HCT116 (cell line): ENCODE data around the gene ZNF202. TPM values are rescaled to one million over a fixed set of nuclear protein-coding genes. Genes with fewer than 3 reads are reported as not detected.

Experiments
- ATAC-seq: fragments of 200-7000 bp; cut with Tn5 transposase; 2 replicates; pipeline ENCODE4 v1.9.1; 2020; ENCODE audit warnings: mild to moderate bottlenecking, moderate library complexity
- BruUV-seq: library from RNA; stranded (reverse); fragments of 400-500 nt; replicated peaks from 2 replicates; lab custom pipeline; 2021; lab: Mats Ljungman, UMichigan
- CTCF ChIA-PET: fragments of 300-600 bp; sonication (Branson Sonifier 250); formaldehyde crosslinking; loops from one replicate; lab custom pipeline; 2021; ENCODE audit warnings: antibody characterized with exemption; lab: Charles Lee
- POLR2A ChIA-PET: fragments of 300-600, 350-600 bp; sonication (Branson Sonifier 250); formaldehyde crosslinking; loops from one replicate; lab custom pipeline; 2021; ENCODE audit warnings: antibody characterized with exemption; lab: Charles Lee
- RAD21 ChIA-PET, 2 experiments: fragments of 300-600 bp; sonication (Branson Sonifier 250); formaldehyde crosslinking; loops; one replicate each; lab custom pipeline; 2023; ENCODE audit warnings: low total read pairs in 2 of 2; ENCODE audit not compliant: uncharacterized antibody in 2 of 2, unreplicated experiment in 2 of 2, low non-redundant PET in 1 of 2; lab: Charles Lee
- DNase-seq: peaks from one replicate; pipeline ENCODE4 v3.0.0-alpha.2; 2010; ENCODE audit warnings: low read depth, low spot score
- H2AFZ ChIP-seq: fragments of 200-600 bp; shearing (Covaris generic), sonication (generic); 2 replicates; pipeline ENCODE4 v1.6.1; 2017; ENCODE audit warnings: low read depth, mixed run types, mixed read lengths, antibody characterized with exemption, low read length; ENCODE audit not compliant: poor library complexity, severe bottlenecking
- H3K27ac ChIP-seq: 2 replicates; pipeline ENCODE4 v1.5.1; 2012; ENCODE audit warnings: low read depth, low read length
- H3K27me3 ChIP-seq: fragments of 200-600 bp; sonication (generic); 2 replicates; pipeline ENCODE4 v1.6.1; 2016; ENCODE audit warnings: mixed run types, low read length, mixed read lengths; ENCODE audit not compliant: insufficient read depth
- H3K36me3 ChIP-seq, 2 experiments: fragments of 200-500 bp in 1 of 2; fragments of 200-600 bp in 1 of 2; sonication (Bioruptor generic) in 1 of 2; sonication (generic) in 1 of 2; 2 replicates each; pipeline versions ENCODE4 v1.5.1 to v1.6.1; 2014 to 2016; ENCODE audit warnings: low read length in 2 of 2, inconsistent platforms in 1 of 2, mixed read lengths in 1 of 2, mixed run types in 1 of 2; ENCODE audit not compliant: insufficient read depth in 2 of 2, control insufficient read depth in 1 of 2
- H3K4me1 ChIP-seq, 2 experiments: fragments of 200-600 bp in 1 of 2; sonication (generic) in 1 of 2; 2 replicates each; pipeline versions ENCODE4 v1.5.1 to v1.6.1; 2012 to 2017; ENCODE audit warnings: low read length in 2 of 2, inconsistent platforms in 1 of 2, mild to moderate bottlenecking in 1 of 2, mixed read lengths in 1 of 2, mixed run types in 1 of 2, moderate library complexity in 1 of 2; ENCODE audit not compliant: insufficient read depth in 2 of 2, control insufficient read depth in 1 of 2
- H3K4me2 ChIP-seq: fragments of 200-600 bp; sonication (generic); 2 replicates; pipeline ENCODE4 v1.6.1; 2017; ENCODE audit warnings: mixed run types, low read length, mixed read lengths
- H3K4me3 ChIP-seq, 2 experiments: fragments of 200-600 bp in 1 of 2; sonication (generic) in 1 of 2; replicated peaks in 1 of 2; 2 replicates each; pipeline ENCODE4 v1.5.1; 2011 to 2016; ENCODE audit warnings: low read length in 2 of 2, control low read depth in 1 of 2, low read depth in 1 of 2, mild to moderate bottlenecking in 1 of 2, mixed read lengths in 1 of 2, mixed run types in 1 of 2
- H3K79me2 ChIP-seq: fragments of 200-600 bp; sonication (generic); 2 replicates; pipeline ENCODE4 v1.6.1; 2017; ENCODE audit warnings: mild to moderate bottlenecking, mixed run types, low read length, moderate library complexity, mixed read lengths; ENCODE audit not compliant: insufficient read depth
- H3K9ac ChIP-seq: fragments of 200-600 bp; sonication (generic); 2 replicates; pipeline ENCODE4 v1.6.1; 2016; ENCODE audit warnings: low read length, mixed read lengths
- H3K9me2 ChIP-seq: fragments of 200-600 bp; sonication (generic), shearing (Covaris generic); 2 replicates; pipeline ENCODE4 v1.6.1; 2017; ENCODE audit warnings: mixed run types, mild to moderate bottlenecking, moderate library complexity; ENCODE audit not compliant: insufficient read depth
- H3K9me3 ChIP-seq, 2 experiments: fragments of 200-500 bp in 1 of 2; fragments of 200-600 bp in 1 of 2; sonication (Bioruptor generic) in 1 of 2; sonication (generic) in 1 of 2; 2 replicates each; pipeline ENCODE4 v1.6.1; 2014 to 2017; ENCODE audit warnings: low read length in 2 of 2, mixed read lengths in 2 of 2, inconsistent platforms in 1 of 2, low read depth in 1 of 2, mild to moderate bottlenecking in 1 of 2, mixed run types in 1 of 2, moderate library complexity in 1 of 2; ENCODE audit not compliant: control insufficient read depth in 1 of 2, insufficient read depth in 1 of 2
- H4K20me1 ChIP-seq: fragments of 200-600 bp; sonication (generic), shearing (Covaris generic); 2 replicates; pipeline ENCODE4 v1.6.1; 2017; ENCODE audit warnings: mixed run types, mild to moderate bottlenecking, moderate library complexity; ENCODE audit not compliant: insufficient read depth
- ATF3 ChIP-seq: IDR thresholded peaks from 2 replicates; pipeline ENCODE4 v1.6.1; 2012
- CEBPB ChIP-seq: IDR thresholded peaks from 2 replicates; pipeline ENCODE4 v1.6.1; 2012; ENCODE audit warnings: low read depth
- CTCF ChIP-seq, 3 experiments: fragments of 200-600 bp in 1 of 3; sonication (generic) in 1 of 3; IDR thresholded peaks in 2 of 3; conservative IDR thresholded peaks in 1 of 3; 2 replicates each; pipeline ENCODE4 v1.5.1; 2012 to 2017; ENCODE audit warnings: low read depth in 2 of 3, low read length in 2 of 3, antibody characterized with exemption in 1 of 3, borderline replicate concordance in 1 of 3, control low read depth in 1 of 3, mild to moderate bottlenecking in 1 of 3, mixed read lengths in 1 of 3, mixed run types in 1 of 3, moderate library complexity in 1 of 3; ENCODE audit not compliant: insufficient read depth in 1 of 3
- EGR1 ChIP-seq: IDR thresholded peaks from 2 replicates; pipeline ENCODE4 v1.6.1; 2012; ENCODE audit warnings: low read depth
- POLR2AphosphoS5 ChIP-seq: IDR thresholded peaks from 2 replicates; pipeline ENCODE4 v1.6.1; 2011; ENCODE audit warnings: mild to moderate bottlenecking, low read depth, low read length, moderate library complexity
- SIN3A ChIP-seq: IDR thresholded peaks from 2 replicates; pipeline ENCODE4 v1.6.1; 2012; ENCODE audit warnings: low read depth
- ZBTB33 ChIP-seq: IDR thresholded peaks from 2 replicates; pipeline ENCODE4 v1.6.1; 2011; ENCODE audit warnings: mild to moderate bottlenecking, low read length, moderate library complexity; ENCODE audit not compliant: insufficient replicate concordance; ENCODE audit errors: extremely low read depth
- intact Hi-C: fragments of 100-400 bp; cut with micrococcal nuclease; formaldehyde crosslinking; loops from 2 replicates; pipeline ENCODE4 v1.10.0; 2022
- total RNA-seq: library from RNA; stranded (reverse); gene quantifications from one replicate; pipeline ENCODE4 v1.2.1, GENCODE V29; 2021; ENCODE audit not compliant: unreplicated experiment
- TF ChIP-seq, protein P1 (sequence below): IDR thresholded peaks from 2 replicates; pipeline ENCODE4 v1.6.1; 2012; ENCODE audit warnings: low read depth
- TF ChIP-seq, protein P2 (sequence below): IDR thresholded peaks from 2 replicates; pipeline ENCODE4 v1.6.1; 2012

The ZNF202 gene
- total RNA-seq, 1 experiment from 2014 or later, result 16.9 TPM

DNA sequence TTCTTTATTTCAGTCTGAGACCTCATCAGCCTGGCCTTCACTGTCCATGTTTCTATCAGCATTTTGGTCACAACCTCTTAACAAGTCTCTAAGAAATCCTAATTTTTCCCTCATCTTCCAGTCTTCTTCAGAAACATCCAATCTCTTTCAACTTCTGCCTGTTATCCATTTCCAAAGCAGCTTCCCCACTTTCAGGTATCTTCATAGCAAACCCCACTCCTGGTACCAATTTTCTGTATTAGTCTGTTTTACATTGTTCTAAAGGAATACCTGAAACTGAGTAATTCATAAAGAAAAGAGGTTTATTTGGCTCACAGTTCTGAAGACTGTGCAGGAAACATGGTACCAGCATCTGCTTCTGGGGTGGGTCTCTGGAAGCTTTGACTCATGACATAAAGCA, 21.0 kb upstream of the ZNF202 start:
- H3K4me3 ChIP-seq, result no peak overlapping the region
- CTCF ChIA-PET, result no interaction called here
- no peak overlapping the region for H2AFZ ChIP-seq
- H3K9me3 ChIP-seq, result no peaks in the 10 kb centered on the region; a peak in 1 of 4 replicates
- H3K27me3 ChIP-seq, result peaks cover 20% of the 10 kb centered on the region
- no peaks in the 10 kb centered on the region for H3K79me2 ChIP-seq
- no peak overlapping the region for H3K27ac ChIP-seq
- RAD21 ChIA-PET, result no interaction called here
- ATAC-seq (no peak), DNase-seq (no peak)
- intact Hi-C loops, result no loop called here
- no peaks in the 10 kb centered on the region for H4K20me1 ChIP-seq
- H3K4me1 ChIP-seq, result no peaks in the 10 kb centered on the region
- no peaks in the 10 kb centered on the region for H3K36me3 ChIP-seq
- TF ChIP-seq CEBPB, result no peak
- TF ChIP-seq, protein P1, sequence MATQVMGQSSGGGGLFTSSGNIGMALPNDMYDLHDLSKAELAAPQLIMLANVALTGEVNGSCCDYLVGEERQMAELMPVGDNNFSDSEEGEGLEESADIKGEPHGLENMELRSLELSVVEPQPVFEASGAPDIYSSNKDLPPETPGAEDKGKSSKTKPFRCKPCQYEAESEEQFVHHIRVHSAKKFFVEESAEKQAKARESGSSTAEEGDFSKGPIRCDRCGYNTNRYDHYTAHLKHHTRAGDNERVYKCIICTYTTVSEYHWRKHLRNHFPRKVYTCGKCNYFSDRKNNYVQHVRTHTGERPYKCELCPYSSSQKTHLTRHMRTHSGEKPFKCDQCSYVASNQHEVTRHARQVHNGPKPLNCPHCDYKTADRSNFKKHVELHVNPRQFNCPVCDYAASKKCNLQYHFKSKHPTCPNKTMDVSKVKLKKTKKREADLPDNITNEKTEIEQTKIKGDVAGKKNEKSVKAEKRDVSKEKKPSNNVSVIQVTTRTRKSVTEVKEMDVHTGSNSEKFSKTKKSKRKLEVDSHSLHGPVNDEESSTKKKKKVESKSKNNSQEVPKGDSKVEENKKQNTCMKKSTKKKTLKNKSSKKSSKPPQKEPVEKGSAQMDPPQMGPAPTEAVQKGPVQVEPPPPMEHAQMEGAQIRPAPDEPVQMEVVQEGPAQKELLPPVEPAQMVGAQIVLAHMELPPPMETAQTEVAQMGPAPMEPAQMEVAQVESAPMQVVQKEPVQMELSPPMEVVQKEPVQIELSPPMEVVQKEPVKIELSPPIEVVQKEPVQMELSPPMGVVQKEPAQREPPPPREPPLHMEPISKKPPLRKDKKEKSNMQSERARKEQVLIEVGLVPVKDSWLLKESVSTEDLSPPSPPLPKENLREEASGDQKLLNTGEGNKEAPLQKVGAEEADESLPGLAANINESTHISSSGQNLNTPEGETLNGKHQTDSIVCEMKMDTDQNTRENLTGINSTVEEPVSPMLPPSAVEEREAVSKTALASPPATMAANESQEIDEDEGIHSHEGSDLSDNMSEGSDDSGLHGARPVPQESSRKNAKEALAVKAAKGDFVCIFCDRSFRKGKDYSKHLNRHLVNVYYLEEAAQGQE, result no peak
- TF ChIP-seq ZBTB33, result no peak
- TF ChIP-seq, protein P2, sequence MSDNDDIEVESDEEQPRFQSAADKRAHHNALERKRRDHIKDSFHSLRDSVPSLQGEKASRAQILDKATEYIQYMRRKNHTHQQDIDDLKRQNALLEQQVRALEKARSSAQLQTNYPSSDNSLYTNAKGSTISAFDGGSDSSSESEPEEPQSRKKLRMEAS, result no peak
- no peak for TF ChIP-seq POLR2AphosphoS5
- no peak for TF ChIP-seq SIN3A
- no peak for TF ChIP-seq ATF3
- TF ChIP-seq CTCF (IDR thresholded peaks at IDR 0.05 in 2 of 3, conservative IDR thresholded peaks at IDR 0.05 in 1 of 3; ENCODE audit: borderline replicate concordance in 1 of 3, insufficient read depth in 1 of 3, low read depth in 2 of 3, low read length in 2 of 3), result no peak
- TF ChIP-seq EGR1, result no peak
- no TSS peak for BruUV-seq
- no peaks in the 10 kb centered on the region for H3K9me2 ChIP-seq
- POLR2A ChIA-PET, result no interaction called here
- H3K9ac ChIP-seq, result no peak overlapping the region
- no peak overlapping the region for H3K4me2 ChIP-seq
